ENCODE measurements around the gene ACSS1.

Gene ACSS1

DNA sequence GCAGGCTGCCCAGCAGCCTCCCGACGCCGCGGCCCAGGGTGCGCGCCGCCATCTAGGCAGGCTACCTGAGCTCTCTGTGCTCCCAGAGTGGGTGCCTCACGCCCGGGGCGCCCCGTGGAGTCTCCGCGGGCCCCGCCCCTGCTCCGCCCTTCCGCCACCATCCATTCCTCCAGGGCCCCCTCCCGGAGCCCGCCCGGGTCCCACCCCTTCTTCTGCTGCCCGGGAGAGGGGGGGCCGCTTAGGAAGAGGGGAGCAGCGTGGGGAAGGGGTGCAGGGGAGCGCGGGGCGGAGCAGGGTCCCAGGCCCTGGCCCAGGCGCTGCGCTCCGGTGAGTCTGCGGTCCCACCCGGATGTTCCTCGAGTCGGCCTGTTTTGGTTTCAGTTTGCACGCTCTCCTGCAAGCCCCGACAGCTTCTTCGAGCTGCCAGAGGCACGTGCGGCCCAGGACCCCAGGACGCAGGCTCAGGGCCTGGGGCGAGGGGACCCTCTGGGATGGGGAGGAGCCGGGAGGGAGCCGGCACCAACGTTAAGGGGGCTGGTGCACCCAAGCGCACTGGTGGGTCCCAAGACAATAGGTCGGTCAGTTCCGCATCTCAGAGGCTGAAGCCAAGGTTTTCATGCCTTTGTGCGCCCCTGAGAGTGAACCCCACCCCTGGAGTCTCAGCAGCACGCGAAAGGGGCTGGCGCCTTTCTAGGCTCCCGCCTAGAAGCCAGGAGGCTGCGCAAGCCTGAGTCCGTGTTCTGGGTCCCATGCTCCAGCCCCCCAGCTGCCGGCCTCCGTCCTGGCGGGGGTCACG is at the start of gene ACSS1:
TSS of gene ACSS1 (minus strand) at position 89 of the 796 bp plus-strand sequence. CDS start at position 52, 37 bp downstream.
- DNase-seq, result peak; percentile 65

GRCh38 chr20:25103526-25103925 is 45.6 kb upstream of the ACSS1 start:
- DNase-seq, result no peak

DNA sequence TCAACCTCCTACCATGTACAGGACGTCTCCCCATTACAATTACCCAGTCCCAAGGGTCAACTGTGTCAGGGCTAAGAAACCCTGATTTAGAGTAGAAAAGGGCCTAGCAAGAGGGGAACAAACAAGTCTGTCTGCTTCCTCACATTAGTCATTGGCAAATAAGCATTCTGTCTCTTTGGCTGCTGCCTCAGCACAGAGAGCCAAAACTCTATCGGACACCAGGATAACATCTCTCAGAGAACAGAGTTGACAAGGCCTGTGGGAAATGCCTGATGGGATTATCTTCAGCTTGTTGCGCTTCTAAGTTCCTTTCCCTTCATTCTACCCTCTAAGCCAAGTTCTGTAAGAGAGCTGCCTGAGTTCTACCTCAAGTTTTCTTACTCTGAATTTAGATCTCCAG is 43.0 kb upstream of the ACSS1 start:
- no peak for DNase-seq

DNA sequence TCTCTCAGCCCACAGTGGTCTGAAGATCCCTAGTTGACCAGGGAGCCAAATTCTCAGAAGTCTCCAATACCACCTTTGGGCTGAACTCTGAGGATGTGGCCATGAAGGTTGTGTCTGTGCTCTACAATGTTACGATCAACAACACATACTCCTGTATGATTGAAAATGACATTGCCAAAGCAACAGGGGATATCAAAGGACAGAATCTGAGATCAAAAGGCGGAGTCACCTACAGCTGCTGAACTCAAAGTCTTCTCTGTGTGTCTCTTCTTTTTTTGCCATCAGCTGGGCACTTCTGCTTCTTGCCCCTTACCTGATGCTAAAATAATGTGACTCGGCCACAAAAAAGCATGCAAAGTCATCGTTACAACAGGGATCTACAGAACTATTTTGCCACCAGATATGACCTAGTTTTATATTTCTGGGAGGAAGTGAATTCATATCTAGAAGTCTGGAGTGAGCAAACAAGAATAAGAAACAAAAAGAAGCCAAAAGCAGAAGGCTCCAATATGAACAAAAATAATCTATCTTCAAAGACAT is 41.7 kb upstream of the ACSS1 start:
- no peak for DNase-seq

- DNase-seq, result no peak
Observed at GRCh38 chr20:25097498-25097897, 39.6 kb upstream of the ACSS1 start.

GRCh38 chr20:25090492-25091429 is 32.8 kb upstream of the ACSS1 start:
- peak; percentile 65 for DNase-seq

GRCh38 chr20:25089662-25090061 is 31.7 kb upstream of the ACSS1 start:
- no peak for DNase-seq

- DNase-seq, result no peak
Observed at GRCh38 chr20:25089096-25089495, 31.2 kb upstream of the ACSS1 start.

DNA sequence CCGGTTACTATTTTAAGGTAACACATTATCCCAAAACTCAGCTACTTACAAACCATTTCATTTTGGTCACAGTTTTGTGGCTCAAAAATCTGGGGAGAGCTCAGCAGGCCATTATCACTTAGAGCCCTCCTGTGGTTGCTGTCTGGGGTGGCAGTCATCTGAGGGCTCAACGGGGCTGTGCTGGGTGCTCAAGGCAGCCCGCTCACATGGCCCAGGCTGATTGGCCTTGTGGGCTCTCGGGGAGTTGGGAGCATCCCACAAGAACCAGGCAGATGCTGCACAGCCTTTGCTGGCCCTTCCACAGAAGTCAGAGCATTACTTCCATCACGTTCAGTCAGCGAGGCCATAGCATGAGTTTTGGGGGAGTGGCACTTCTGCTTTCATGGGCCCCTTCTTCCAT is 30.3 kb upstream of the ACSS1 start:
- DNase-seq, result no peak

DNA sequence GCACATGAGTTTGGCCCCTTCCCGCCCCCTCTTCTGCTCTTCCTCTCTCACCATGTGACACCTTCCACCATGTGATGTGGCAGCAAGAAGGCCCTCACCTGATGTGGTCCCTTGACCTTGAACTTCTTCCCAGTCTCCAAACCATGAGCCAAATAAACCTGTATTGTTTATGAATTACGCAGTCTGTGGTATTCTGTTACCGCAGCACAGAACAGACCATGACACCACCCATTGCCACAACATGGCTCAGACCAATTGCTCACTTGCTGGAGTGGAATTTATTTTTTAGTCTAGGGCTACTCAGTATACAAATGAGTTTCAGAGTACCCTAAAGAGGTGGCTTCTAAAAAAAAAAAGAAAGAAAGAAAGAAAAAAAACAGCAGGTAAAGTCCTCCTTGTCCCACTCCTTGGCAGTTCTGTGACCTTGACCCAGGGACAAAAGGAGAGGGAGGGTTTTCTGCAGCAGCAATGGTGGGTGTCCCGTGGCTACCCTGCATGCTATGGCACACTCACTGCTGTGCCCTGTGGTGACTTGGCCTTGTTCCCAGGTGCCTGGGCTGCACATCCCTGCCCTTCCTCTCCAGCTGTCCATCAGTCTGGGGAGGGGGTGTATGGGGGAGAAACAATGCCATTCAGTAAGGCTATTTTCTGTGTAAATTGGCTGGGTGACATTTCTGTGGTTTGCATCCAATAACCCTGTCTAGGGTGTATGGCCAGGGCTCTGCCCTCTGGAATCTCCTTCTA is 29.4 kb upstream of the ACSS1 start:
- DNase-seq, result no peak

DNA sequence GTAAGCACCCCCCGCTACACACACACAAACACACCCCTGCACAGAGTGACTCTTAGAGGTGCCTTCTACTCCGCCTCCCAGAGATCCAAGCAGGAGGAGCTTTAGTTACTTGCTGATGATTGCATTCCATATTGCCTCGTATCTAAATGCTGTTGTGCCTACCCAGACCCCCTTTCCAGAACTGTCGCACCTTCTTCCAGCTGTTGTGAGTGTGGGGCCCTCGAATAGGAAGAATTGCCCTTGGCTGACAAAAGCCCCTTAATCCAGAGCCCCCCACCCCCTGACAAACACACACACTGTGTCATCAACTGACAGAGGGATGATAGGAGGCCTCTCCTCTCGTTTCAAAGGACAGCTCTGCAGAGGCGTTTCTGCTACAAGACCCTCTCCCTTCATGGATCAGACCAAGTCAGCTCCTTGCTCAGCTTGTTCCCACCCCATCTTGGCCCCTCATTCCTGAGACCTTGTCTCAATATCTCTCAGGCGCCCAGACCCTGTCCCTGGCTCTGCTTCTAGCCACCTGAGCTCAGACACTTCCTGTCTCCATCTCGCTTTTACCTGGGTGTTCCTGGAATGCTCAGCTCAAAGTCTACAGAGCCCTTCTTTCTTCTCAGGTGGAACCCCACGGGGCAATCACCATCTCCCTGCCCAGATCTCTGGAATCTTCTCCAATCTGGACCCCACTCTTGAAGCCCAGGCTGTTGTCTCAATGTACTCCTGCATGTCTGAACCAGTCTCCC is 28.0 kb upstream of the ACSS1 start:
- no peak for DNase-seq

DNA sequence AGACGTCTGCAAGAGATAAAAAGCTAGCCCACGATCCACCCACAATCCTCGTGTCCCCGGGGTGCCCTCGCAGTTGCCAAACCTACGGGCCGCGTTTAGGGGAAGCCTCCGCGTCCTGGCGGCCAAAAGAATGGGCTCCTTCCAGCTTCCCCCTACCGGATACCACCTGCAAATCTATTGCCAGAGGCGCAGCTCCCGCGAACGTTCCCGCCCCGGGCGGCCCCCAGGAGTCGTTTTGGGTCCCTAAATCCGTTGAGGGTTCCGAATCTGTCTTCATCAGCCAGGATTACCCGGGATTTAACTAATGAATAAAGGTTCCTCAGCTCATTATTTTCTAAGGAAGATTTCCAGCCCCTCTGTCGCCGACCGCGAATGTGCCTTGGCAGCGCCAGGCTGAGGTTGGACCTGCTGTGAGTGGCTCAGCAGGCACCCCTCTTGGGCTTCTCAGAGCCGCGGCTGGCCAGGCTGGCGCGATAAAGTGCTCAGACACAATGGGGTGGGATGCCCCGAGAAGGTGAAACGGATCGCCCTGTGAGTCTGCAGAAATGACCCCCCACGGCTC is 26.8 kb upstream of the ACSS1 start:
- DNase-seq, result no peak

DNA sequence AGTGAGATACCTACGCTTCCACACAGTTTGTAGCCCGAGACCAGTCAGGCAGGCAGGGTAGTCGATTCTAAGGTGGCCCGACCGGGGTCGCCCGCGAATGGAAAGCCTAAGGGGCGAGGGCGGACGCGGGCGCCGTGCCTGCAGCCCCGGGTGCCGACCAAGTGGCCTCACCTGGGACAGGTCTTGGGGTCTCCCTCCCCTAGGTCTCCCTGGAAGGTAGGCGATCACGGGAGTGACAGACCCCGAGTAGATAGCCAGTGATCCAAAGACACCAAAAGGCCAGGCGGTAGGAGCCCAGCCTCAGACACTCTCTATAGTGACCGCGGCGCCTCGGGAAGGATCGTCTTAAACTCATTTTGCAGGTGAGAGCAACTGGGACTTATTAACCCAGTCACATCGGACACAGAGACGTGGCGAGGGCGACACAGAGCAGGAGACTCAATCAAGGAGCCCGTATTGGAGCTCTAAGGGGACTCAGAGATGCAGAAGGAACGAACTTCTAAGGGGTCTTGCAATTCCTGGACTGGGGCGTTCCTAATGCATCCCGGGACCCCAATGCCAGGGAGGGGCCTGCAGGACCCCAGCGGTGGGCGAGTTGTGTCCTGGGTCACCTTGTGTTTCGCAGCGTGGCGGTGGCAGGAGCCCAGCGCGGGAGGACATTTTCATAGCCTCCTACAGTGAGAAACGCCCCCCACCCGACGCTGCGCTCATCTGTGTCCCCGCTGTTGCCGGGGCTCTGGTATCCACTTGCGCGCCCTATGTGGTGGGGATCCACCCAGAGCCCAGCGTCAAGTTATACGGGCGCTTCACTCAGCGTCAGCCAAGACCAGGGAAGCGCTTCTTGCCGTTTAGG is 26.1 kb upstream of the ACSS1 start:
- peak; percentile 40 for DNase-seq

DNA sequence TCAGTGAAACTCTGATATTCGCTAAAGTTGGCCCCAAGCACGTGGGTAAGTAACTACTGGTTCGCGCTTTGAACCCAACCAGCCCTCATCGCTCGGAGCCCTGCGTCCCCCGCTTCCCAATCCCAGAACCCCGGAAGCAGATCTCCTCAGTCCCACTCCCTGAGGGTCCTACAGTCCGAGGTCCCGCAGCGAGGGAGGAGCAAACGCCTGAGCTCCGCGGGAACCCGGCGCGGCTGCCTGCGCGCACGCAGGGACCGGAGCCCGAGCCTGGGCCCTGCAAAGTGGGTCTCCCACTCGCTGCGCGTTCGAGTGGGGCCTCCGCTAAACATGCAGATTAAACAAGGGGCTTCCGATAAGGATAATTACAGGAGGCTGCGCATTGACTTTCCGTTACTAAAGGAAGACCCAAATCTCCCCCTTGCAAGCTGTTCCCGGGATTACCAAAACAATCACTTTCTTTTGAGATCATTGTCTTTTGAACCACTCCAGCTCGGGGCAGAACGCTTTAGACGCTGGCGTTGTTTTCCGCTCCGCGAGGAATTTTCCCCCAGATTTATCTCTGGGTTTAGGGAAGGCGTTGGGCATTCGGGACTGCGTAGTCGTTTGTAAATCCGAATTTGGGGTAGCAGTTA is 25.3 kb upstream of the ACSS1 start:
- DNase-seq, result no peak

DNA sequence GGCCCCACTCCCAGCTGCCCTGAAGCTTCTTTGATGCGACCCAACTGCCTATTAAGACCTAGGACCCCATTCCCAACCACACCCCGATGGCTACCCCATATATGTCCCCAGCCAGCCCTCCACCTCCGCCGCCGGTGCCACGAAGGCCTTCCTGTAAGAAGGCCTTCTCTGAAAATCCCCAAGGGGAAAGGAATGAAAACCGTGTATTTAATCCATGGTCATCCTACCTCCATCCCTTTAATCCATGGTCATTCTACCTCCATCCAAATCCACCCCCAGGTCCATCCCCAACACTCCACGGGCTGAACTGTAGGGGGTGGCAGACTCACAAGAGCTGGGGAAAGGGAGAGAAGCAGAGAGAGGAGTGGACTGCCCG is 24.5 kb upstream of the ACSS1 start:
- DNase-seq, result no peak

GRCh38 chr20:25081730-25082497 is 24.0 kb upstream of the ACSS1 start, which contains the start of gene VSX1:
TSS of gene VSX1 (minus strand) at chr20:25082141. CDS start at chr20:25082096, 45 bp downstream.
- no peak for DNase-seq

DNA sequence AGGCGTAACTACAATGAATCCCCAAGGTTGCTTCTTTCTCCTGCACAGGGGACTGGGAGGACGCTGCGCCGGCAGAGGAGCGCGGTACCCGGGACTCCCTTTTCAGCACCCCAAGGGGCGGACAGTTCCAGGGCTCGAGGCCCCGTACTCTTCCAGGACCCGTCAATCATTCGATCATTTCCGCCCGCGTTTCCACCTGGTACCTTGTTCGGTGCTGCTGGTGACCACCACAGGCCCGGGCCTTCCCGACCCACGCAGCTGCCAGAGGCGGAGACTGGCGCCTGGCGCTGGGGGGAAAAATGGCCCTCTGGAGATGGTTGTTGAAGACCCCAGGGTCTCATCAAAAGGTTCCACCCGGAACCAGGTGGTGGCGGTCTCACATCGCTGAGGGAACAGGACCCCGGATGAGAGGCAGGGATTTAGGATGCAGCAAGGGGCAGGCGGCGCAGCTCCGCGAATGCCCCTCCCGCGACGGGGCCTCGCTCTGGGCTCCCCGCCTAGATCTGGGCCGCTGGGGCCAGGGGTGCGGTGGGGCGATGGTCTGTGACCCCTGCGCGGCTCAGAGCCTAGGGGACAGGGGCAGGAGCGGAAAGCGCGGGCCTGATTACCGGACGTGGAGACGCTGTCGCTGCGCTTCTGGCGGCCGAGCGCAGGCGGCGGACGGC is 23.3 kb upstream of the ACSS1 start:
- DNase-seq, result no peak

GRCh38 chr20:25079171-25079570 is 21.2 kb upstream of the ACSS1 start:
- no peak for DNase-seq

DNA sequence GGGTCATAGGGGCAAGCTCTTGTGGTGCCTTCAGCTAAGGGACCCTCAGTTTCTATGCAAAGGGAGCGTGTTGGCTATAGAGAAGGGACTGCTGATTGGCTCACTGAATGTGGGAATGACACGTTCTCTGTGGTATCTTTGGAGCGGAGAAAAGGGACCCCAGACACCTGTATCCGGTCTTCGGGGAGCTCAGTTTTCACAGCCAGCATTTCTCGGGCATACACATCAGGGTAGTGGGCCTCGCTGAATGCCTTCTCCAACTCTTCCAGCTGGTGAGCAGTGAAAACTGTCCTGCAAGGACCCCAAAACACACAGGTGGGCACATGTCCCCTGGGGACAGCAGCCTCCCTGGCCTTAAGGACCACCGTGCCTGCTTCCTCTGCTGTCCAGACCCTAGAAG is 20.7 kb upstream of the ACSS1 start:
- no peak for DNase-seq

All from activated effector memory CD4-positive, alpha-beta T cell treated with Interleukin-2 at 50 U/mL for 16 hours (primary cell).